Renal cortex interstitium (tissue), 11 donors: ENCODE results near the gene TSPAN5. TPM values are rescaled to one million over a fixed set of nuclear protein-coding genes. Genes with fewer than 3 reads are reported as not detected.
"Not testable (repeated sequence)": the region's sequence is repeated elsewhere in the genome, so short reads cannot be mapped to it uniquely, and the experiment has no call there.

ENCODE experiments used
- DNase-seq, 11 donors: peaks; one replicate each; pipeline ENCODE4 v3.0.0-alpha.2; 2013; ENCODE audit warnings: low read depth in 9 of 11, low spot score in 4 of 11; ENCODE audit errors: extremely low read depth in 1 of 11
- polyA plus RNA-seq, 3 donors: library from polyadenylated mRNA; unstranded; fragments of 120-200 nt; gene quantifications; one replicate each; pipeline ENCODE4 v1.2.1, GENCODE V29; 2013; ENCODE audit not compliant: insufficient read length in 3 of 3

Gene TSPAN5
- polyA plus RNA-seq, 3 donors: 20.5 to 32.8 (median 31.0) TPM

DNA sequence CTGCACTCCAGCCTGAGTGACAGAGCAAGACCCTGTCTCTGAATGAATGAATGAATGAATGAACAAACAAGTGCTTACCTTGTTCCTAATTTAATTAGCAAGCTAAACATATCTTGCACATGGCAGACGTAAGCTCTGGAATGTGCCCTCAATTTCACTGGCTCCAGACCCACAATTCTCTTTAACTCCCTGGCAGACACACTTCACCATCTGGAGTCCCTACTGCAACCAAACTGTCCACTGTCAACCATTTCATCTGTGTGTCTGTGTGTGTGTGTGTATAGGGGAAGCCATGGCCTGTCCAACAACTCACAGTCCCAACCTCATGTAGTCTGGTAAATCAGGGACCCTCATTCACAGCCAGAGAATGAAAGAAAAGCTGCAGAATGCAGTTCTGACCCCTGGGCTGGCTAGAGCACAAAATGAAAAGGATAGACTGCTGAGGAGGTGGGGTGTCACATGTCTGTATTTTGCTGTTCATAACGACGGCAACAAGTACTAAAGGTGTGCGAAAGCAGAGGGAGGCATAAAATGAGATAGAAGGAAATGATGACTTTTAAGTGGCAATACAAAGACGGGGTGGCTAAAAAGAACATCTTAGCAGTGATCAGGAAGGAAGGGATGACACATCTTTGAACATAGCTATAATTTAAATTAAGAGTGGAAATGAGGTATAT, 114.1 kb downstream of the TSPAN5 start:
- DNase-seq: no peak

DNA sequence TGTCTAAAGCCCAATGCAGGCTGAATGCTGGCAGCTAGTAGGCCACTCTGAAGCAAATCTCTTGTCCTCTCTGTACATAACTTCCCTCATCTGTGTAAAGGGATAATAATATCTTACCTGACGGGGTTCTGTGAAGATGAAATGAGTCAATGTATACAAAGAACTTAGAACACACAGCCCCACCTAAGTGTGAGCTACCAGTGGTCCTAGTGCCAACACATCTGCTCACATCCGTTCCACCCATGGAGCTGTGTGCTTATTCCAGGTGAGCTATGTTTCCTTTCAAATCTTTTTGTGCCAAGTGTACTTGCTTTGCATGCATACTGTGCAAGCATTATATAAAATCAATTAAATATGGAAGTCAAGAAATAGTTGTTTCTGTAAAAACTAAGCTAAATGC, 116.4 kb downstream of the TSPAN5 start:
- no peak for DNase-seq

DNA sequence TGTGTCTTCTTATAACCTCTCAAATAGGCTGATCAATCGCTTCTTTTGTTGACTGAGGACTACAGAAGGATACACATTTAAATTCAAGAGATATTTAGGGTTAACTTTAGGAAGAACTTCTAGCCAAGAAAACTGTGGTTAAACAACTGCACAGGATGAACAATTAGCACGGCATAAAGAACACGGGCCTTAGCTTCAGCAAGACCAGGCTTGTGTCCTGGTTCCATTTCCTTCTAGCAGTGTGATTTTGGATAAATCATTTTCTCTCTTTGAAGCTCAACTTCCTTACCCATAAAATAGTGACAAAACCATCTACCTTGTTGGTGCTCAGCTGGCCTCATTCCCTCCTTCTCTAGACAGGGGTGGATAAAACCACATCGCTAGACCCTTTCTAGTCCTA, 117.6 kb downstream of the TSPAN5 start:
- DNase-seq: no peak

DNA sequence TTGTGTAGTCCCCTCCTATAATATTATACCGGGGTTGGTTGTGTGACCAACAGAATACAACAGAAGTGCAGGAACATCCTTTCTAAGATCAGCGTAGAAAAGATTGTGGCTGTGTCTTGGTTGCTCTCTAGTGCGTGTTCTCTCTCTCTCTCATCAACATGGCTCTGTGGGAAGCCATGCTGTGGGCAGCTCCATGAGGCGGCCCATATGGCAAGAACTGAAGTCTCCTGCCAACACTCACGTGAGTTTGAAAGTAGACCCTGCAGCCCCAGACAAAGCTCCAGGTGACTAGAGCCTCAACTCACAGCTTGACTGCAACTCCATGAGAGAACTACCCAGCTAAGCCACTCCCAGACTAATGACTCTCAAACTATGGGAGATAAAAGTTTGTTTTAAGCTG, 118.7 kb downstream of the TSPAN5 start:
- no peak for DNase-seq

DNA sequence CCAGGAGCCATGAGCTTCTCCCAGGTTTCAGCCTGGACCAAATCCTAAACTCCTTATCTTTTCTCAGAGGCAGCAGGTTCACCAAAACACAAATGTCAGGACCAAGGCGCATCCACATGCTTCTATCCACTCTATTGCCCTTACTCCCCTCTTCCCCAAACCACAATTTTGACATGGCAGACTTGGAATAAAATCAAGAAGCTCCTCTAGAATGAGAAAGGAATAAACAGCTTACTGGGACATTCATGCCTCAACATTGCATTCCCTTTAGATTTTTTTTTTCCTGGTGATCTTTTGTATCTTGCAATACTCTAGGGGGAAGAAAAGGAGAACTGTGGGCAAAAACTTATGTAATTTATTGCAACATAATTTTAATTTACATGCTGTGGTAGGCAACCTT, 119.1 kb downstream of the TSPAN5 start:
- DNase-seq: no peak

DNA sequence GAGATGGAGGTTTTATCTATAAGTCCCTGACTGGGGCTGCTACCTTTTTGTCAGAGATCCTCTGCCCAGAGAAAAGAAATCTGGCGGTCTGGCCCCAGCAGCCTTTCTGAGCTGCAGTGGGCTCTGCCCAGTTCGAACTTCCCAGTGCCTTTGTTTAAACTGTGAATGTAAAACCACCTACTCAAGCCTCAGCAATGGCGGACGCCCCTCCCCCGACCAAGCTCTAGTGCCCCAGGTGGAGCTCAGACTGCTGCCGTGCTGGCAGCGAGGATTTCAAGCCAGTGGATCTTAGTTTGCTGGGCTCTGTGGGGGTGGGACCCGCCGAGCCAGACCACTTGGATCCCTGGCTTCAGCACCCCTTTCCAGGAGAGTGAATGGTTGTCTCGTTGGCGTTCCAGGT, 121.8 kb downstream of the TSPAN5 start:
- DNase-seq: no peak

DNA sequence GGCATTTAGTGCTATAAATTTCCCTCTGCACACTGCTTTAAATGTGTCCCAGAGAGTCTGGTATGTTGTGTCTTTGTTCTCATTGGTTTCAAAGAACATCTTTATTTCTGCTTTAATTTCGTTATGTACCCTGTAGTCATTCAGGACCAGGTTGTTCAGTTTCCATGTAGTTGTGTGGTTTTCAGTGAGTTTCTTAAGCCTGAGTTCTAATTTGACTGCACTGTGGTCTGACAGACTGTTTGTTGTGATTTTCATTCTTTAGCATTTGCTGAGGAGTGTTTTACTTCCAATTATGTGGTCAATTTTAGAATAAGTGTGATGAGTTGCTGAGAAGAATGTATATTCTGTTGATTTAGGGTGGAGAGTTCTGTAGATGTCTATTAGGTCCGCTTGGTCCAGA, 124.3 kb downstream of the TSPAN5 start:
- not testable (repeated sequence) for DNase-seq

DNA sequence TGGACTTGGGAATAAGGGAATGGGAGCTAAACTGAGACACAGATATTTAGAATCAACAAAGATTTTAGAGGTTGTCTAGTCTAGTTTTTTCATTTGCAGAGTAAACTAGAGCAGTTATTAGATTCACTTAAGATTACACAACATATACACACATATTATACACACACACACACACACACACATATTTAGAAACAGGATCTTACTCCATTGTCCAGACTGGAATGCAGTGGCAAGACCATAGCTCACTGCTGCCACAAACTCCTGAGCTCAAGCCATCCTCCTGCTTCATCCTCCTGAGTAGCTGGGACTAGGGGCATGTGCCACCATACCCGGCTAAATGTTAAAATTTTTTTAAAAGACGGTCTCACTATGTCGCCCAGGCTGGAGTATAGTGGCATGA, 127.8 kb downstream of the TSPAN5 start:
- DNase-seq: no peak

DNA sequence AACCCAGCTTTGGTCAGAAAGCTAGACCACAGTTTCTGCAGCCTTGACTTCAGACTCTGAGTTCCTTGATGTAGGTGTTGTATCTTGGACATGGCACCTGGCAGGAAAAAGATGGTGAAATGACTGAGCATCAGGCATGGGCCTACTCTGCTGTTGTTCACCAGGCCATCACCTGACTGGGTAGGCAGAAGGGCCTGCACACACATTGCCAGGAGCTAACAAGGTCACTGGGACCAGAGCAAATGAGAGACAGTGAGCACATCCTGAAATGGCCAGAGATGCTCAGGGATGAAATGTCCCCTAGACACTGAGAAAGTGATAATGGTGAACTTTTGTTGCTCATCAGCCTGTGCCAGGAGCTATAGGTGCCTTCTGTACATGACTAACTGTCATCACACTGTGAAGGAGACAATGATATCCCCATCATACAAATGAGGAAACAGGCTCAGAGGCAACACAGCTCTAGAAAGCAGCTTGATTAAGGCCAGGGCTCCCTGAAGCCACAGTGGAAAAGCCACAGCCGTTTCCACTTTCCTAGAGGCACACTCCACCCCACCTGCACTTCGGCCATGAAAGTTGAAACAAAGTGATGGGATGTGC, 128.3 kb downstream of the TSPAN5 start:
- DNase-seq: no peak

DNA sequence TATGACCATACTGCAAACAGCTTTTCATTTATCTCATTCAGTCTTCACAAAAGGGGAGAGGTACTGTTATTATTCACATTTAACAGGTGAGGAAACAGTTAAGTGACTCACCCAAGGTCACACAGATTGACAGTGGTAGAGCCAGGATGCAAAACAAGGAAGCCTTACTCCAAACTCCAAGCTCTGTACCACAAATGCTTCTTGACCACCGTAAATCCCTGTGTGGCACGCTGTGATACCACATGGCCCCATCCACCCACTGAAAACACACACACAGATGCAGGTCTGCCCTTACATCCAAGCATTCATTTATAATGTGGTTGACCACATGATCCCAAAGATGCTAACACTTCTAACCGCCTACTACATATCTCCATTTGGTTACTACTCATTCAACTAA, 129.5 kb downstream of the TSPAN5 start:
- DNase-seq: no peak

DNA sequence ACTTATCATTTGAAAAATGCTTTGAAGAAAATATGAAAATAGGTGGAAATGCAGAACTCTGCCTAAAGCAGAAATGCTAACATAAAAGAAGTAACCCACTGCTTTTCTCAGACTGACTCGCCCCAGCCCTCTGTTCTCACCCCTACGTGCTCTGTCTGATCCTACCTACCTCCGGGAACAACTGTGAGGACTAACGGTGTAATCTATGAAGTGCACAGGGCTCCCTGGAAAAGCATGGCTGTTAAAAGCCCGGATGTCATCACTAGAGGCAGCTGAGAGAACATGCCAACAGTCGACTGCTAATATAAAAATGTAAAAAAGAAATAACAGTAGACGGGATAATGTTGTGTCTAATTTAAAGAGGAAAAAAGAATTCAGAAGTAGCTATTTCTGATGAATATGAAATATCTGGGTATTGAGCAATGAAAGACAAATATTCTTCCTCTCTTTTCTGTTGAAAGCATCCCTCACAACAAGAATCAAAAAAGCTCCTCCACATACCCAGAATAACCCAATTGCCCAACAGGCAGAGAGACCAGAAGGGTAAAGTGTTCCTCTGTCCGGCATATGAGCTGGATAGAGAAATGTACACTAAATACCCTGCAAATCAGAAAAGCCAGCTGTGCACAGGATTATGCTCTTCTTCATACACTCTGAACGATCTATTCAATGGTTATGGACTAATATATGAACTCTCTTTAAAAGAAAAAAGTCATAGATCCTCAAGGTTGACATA, 130.7 kb downstream of the TSPAN5 start:
- DNase-seq: no peak

DNA sequence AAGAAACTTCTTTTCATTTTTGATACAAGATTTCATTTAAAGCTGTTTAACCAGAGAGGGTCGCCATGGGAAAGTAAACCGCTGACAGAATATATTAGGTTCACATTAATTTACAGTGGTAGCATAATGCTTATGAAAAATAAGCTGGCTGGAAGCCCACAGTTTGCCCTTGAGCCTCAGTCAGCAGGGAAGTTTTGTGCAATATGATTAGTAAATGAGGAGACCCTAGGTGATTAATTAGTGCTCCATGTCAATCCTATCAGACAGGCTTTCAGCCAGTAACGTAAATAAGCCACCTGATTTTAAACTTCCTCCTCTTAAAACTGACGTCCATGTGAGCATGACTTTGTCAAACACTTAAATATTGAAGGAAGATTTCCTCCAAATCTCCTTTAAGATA, 134.2 kb downstream of the TSPAN5 start:
- DNase-seq: no peak

DNA sequence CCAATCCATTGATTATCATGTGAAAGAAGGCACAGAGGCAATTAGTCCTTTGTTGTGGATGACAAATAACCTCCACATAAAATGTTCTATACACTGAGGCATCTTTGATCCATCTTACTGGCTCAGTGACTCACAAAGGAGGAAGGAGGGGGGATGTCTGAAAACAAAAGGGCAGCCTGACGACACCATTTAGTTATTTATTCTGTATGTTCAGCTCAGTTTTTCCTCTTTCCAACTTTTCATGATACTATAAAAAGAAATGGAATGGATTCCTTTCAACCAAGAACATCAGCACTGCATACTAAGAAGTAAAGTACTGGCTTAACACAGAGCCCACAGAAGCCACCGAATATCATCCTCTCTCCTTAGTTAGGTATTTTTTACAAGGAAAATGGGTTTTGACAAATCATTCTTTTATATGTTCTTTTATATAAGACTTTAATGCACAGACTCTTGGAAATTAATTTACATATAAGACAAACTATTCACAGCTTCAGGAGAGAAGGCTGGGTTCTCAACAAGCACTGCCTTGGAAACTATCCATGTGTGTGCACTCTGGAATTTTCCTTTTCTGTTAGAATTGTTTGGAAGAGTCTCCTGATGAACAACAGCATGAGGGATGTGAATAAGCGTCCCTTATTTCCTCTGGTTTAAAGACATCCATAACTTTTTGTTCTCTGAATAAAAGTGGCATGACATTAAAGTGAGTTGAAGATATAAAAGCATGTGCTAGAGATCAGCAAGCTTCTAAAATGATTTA, 135.6 kb downstream of the TSPAN5 start:
- no peak for DNase-seq

DNA sequence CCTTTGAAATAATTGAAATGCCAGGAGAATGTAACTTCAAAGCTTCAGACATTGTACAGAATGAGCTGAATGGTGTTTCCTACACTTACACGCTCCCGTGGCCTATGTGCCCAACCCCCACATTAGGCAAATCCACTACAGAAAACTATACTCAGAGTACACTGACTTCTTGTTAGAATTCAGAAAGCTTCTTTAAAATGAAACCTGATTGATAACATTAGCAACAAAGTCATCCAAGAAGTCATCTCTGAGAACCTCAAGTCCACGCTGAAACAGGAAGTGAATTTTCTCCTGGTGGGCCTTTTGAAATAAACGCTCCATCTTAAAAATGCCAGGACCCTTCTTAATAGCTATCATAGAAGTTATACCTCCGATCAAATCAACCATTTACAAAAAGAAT, 136.3 kb downstream of the TSPAN5 start:
- no peak for DNase-seq

DNA sequence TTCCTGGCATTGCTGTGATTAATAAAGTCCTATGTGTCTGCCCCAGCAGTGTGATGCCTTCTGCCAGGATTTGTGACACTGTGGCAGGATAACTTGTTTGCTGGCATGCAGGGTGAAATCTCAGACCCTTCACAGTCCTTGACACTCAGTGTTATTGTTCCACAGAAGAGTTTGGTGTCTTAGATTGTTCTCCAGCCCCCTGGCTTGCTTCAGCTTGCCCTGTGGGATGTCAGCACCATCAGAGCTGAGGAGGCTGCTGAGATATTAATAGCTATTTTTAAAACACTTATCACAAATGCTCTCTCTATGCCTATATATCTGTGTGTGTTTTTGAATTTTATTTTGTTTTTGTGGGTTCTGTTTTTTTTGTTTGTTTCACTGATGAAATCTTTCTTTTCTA, 136.9 kb downstream of the TSPAN5 start:
- no peak for DNase-seq

DNA sequence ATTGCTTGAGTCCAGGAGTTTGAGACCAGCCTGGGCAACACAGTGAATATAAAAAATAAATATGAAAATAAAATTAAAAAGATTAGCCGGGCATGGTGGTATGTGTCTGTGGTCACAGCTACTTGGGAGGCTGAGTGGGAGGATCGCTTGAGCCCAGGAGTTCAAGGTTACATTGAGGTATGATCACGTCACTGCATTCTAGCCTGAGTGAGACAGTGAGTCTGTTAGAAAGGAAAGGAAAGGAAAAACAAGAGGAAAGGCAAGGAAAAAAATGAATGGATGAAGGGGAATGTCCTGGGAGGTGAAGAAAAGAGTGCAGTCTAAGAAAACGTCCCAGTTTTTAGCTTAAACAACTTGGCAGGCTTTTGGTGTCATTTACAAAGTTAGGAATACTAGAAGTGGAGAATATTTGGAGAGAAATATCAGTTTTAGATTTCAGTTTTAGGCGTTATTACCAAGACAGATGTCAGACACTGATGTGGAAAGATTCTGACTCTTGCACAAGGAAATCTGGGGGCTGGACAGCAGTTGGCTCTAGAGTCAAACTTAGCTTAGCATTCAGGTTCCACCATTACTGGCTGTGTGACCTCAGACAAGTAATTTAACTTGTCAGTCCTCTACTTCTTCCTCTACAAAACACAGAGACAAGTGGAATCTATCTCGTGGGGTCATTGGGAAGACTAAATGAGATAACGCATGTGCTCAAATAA, 139.0 kb downstream of the TSPAN5 start:
- no peak for DNase-seq

DNA sequence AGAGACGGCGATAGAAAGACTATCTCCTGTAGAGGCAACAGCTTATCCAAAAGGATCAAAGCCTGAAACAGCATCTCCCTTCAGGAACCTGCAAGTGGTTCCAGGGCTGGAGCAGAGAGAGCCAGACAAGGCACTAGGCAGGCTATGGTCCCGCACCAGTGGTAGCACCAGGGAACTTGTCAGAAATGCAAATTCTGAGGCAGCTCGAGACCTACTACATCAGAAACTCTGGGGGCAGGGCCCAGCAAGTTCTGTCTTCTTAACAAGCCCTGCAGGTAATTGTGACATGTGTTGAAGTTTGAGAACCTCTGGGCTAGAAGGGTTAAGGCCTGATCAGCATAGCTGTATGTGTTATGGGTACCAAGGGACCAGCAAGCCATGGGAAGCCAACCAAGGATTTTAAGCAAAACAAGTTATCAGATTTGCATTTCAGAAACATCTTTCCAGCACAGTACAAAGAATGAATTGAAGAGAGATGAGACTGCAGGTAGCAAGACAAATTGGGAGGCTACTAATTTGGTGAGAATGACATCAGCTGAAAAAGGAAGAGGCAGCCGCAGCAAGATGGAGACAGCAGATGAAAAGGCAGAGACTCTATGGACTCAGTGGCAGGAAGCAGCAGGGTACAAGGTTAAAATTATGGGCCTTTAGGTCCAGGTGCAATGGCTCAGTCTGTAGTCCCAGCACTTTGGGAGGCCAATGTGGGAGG, 139.7 kb downstream of the TSPAN5 start:
- DNase-seq: no peak

DNA sequence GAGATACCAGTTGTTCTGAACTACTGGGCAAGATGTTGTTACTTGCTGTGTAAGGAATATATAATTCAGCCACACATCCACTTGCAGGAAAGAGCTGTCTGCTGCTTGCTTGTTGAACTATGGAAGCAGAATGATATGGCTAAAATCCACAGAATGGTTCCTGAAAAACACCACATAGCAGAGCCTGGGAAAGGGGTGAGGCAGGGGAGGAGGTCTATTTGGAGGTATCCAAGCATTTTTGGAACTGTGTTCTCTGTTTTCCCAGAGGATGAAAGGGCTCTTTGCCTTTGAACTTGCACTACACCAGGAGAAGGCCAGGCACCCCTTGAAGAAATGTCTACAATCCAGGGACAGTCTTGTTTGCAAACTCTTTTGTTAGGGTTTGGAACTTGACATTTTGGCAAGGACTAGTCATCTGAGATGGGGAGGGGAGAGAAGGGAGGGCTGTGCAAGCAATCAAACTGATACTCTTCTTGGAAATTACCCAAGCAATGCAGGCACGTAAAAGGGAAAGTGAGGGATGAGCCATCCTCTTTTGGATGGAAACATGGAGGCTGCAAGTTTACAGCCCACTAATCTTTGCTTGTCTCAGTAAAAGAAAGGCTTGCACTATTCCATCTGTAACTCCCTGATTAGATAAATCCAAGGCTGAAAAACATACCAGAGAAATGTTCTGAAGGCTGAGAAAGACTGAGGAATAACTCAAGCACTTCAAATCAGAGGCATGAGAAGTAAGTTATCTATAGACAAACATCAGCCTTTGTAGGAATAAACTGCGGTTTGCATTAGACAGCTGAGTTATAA, 141.0 kb downstream of the TSPAN5 start:
- no peak for DNase-seq
